A673 (cell line): ENCODE results near the gene ANKMY1.

Experiments
- EZH2 ChIP-seq: fragments of 200-600 bp; sonication (generic); IDR thresholded peaks from 2 replicates; pipeline ENCODE4 v1.6.1; 2017; ENCODE audit warnings: borderline replicate concordance, low read depth, mild to moderate bottlenecking, mixed read lengths, antibody characterized with exemption, low read length; ENCODE audit not compliant: poor library complexity, severe bottlenecking
- TF ChIP-seq, protein P1 (sequence below): fragments of 300-800, 200-600 bp; sonication (generic); conservative IDR thresholded peaks from 2 replicates; pipeline ENCODE4 v1.5.1; 2017; ENCODE audit warnings: low read depth, mild to moderate bottlenecking, antibody characterized with exemption, low read length, moderate library complexity, mixed read lengths

DNA sequence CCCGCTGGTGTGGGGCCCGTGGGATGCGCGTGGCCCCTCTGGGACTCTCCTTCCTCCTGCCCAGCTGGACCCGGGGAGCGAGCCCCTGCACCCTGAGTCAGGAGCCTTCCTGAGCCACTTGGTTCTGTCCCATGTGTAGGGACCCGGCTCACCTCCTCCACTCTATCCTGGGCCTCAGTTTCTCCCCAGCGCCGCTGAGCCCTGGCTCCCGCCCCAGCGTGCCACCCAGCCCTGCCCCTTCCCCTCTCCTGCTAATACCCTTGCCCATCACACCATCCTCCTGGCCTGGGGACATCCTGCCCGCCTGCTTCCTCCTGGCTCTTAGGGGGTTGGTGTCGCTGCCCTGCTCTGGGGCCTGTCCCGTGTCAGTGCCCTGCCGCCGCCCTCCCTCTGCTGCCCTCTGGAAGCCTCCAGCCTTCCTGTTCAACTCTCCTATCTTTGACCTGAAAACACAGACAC is 97.5 kb downstream of the ANKMY1 start:
- TF ChIP-seq, protein P1, sequence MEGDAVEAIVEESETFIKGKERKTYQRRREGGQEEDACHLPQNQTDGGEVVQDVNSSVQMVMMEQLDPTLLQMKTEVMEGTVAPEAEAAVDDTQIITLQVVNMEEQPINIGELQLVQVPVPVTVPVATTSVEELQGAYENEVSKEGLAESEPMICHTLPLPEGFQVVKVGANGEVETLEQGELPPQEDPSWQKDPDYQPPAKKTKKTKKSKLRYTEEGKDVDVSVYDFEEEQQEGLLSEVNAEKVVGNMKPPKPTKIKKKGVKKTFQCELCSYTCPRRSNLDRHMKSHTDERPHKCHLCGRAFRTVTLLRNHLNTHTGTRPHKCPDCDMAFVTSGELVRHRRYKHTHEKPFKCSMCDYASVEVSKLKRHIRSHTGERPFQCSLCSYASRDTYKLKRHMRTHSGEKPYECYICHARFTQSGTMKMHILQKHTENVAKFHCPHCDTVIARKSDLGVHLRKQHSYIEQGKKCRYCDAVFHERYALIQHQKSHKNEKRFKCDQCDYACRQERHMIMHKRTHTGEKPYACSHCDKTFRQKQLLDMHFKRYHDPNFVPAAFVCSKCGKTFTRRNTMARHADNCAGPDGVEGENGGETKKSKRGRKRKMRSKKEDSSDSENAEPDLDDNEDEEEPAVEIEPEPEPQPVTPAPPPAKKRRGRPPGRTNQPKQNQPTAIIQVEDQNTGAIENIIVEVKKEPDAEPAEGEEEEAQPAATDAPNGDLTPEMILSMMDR, result no peak
- no peak for TF ChIP-seq EZH2
